H1 (cell line): ENCODE results near the gene JMJD8.

Experiments
- CTCF ChIP-seq, 3 experiments: IDR thresholded peaks; 1 replicate in 2 of 3; 2 replicates in 1 of 3; pipeline versions ENCODE4 v1.5.1 to v1.6.1; 2011; ENCODE audit warnings: low read length in 3 of 3, mild to moderate bottlenecking in 3 of 3, inconsistent platforms in 2 of 3, low read depth in 1 of 3, moderate library complexity in 1 of 3; ENCODE audit not compliant: insufficient read depth in 1 of 3; ENCODE audit errors: control extremely low read depth in 1 of 3
- E2F6 ChIP-seq: IDR thresholded peaks from 2 replicates; pipeline ENCODE4 v1.6.1; 2012; ENCODE audit warnings: inconsistent platforms
- EZH2 ChIP-seq: fragments of 200-600 bp; sonication (generic); IDR thresholded peaks from 2 replicates; pipeline ENCODE4 v1.7.1; 2012; ENCODE audit warnings: low read depth, mild to moderate bottlenecking, moderate library complexity, low read length, inconsistent platforms; ENCODE audit not compliant: severe bottlenecking
- HDAC6 ChIP-seq: IDR thresholded peaks from one replicate; pipeline ENCODE4 v1.7.1; 2012; ENCODE audit warnings: low read depth, mild to moderate bottlenecking, inconsistent platforms, low read length, moderate library complexity
- MAX ChIP-seq: IDR thresholded peaks from 2 replicates; pipeline ENCODE4 v1.6.1; 2012; ENCODE audit warnings: inconsistent platforms
- PHF8 ChIP-seq: fragments of 200-600 bp; sonication (generic); conservative IDR thresholded peaks from 2 replicates; pipeline ENCODE4 v1.7.1; 2012; ENCODE audit warnings: low read depth, mild to moderate bottlenecking, inconsistent platforms, low read length, moderate library complexity
- POLR2A ChIP-seq, 2 experiments: IDR thresholded peaks; 1 replicate in 1 of 2; 2 replicates in 1 of 2; pipeline ENCODE4 v1.6.1; 2011; ENCODE audit warnings: low read depth in 2 of 2, low read length in 2 of 2, mild to moderate bottlenecking in 2 of 2; ENCODE audit errors: control extremely low read depth in 1 of 2
- POLR2AphosphoS5 ChIP-seq: IDR thresholded peaks from 2 replicates; pipeline ENCODE4 v1.6.1; 2011; ENCODE audit warnings: low read depth, low read length
- POU5F1 ChIP-seq: IDR thresholded peaks from 2 replicates; pipeline ENCODE4 v1.6.1; 2011; ENCODE audit warnings: low read depth, mild to moderate bottlenecking, low read length, moderate library complexity
- SP1 ChIP-seq: IDR thresholded peaks from 2 replicates; pipeline ENCODE4 v1.6.1; 2011; ENCODE audit warnings: low read depth, low read length
- TAF1 ChIP-seq: IDR thresholded peaks from 2 replicates; pipeline ENCODE4 v1.6.1; 2011; ENCODE audit warnings: mild to moderate bottlenecking, low read depth, low read length
- TAF7 ChIP-seq: optimal IDR thresholded peaks from 2 replicates; pipeline ENCODE3; 2011; ENCODE audit warnings: low read depth, mild to moderate bottlenecking, inconsistent platforms, low read length, moderate library complexity, borderline replicate concordance
- TBP ChIP-seq: IDR thresholded peaks from 2 replicates; pipeline ENCODE4 v1.6.1; 2011; ENCODE audit warnings: low read depth, low read length, improper control_type of control experiment
- YY1 ChIP-seq: IDR thresholded peaks from 2 replicates; pipeline ENCODE4 v1.6.1; 2011; ENCODE audit warnings: low read depth, mild to moderate bottlenecking, low read length

- TF ChIP-seq MAX (no peak), CTCF (IDR thresholded peaks at IDR 0.05; ENCODE audit: control extremely low read depth in 1 of 3, insufficient read depth in 1 of 3, low read depth in 1 of 3, low read length in 3 of 3) (no peak), YY1 (no peak), POLR2AphosphoS5 (no peak), PHF8 (no peak), TAF1 (no peak), TAF7 (no peak), HDAC6 (no peak), SP1 (no peak), POU5F1 (no peak), POLR2A (IDR thresholded peaks at IDR 0.05; ENCODE audit: control extremely low read depth in 1 of 2, low read depth in 2 of 2, low read length in 2 of 2) (no peak), TBP (no peak; the same call in 1 of the 2 replicates), E2F6 (no peak), EZH2 (no peak)
Measured at GRCh38 chr16:660132-660458, 24.0 kb downstream of the JMJD8 start.
